ENCODE data around the gene DNAAF5.

- TF ChIP-seq POLR2AphosphoS5 (IDR thresholded peaks at IDR 0.05) (no peak), CTCF (IDR thresholded peaks at IDR 0.05) (no peak), POLR2A (IDR thresholded peaks at IDR 0.05) (no peak)
Measured at GRCh38 chr7:794671-795329, 68.3 kb downstream of the DNAAF5 start.
